Fibroblast of lung (primary cell): ENCODE measurements around the gene GPX5. TPM values are rescaled to one million over a fixed set of nuclear protein-coding genes. Genes with fewer than 3 reads are reported as not detected.

Experiments used
- DNase-seq, 2 donors: peaks; one replicate each; pipeline versions ENCODE4 v3.0.0 to v3.0.0-alpha.2; 2010; ENCODE audit warnings: low read depth in 2 of 2
- H2AFZ ChIP-seq: 2 replicates; pipeline ENCODE4 v1.5.1; 2012; ENCODE audit warnings: low read length, control low read depth, inconsistent platforms
- H3K27ac ChIP-seq: 2 replicates; pipeline ENCODE4 v1.5.1; 2011; ENCODE audit warnings: low read length, control low read depth; ENCODE audit not compliant: insufficient read depth
- H3K27me3 ChIP-seq: 2 replicates; pipeline ENCODE4 v1.5.1; 2011; ENCODE audit warnings: mild to moderate bottlenecking, low read length; ENCODE audit not compliant: control insufficient read depth, insufficient read depth
- H3K36me3 ChIP-seq: 2 replicates; pipeline ENCODE4 v1.5.1; 2011; ENCODE audit warnings: low read length; ENCODE audit not compliant: control insufficient read depth, insufficient read depth
- H3K4me1 ChIP-seq: 2 replicates; pipeline ENCODE4 v1.5.1; 2011; ENCODE audit warnings: low read length; ENCODE audit not compliant: control insufficient read depth, insufficient read depth; ENCODE audit errors: extremely low read depth
- H3K4me2 ChIP-seq: 2 replicates; pipeline ENCODE4 v1.5.1; 2011; ENCODE audit warnings: low read length, control low read depth; ENCODE audit not compliant: insufficient read depth; ENCODE audit errors: extremely low read depth
- H3K4me3 ChIP-seq, 4 experiments: fragments of 200-600 bp in 1 of 4; sonication (generic) in 1 of 4; replicated peaks in 1 of 4; 2 replicates each; pipeline ENCODE4 v1.5.1; 2011 to 2016; ENCODE audit warnings: low read length in 4 of 4, low read depth in 3 of 4, mild to moderate bottlenecking in 3 of 4, control low read depth in 2 of 4, inconsistent platforms in 1 of 4, mixed read lengths in 1 of 4; ENCODE audit not compliant: insufficient read depth in 1 of 4; ENCODE audit errors: control extremely low read depth in 1 of 4
- H3K79me2 ChIP-seq: 2 replicates; pipeline ENCODE4 v1.5.1; 2012; ENCODE audit warnings: mild to moderate bottlenecking, low read length, inconsistent platforms; ENCODE audit not compliant: control insufficient read depth, insufficient read depth
- H3K9ac ChIP-seq: 2 replicates; pipeline ENCODE4 v1.5.1; 2011; ENCODE audit warnings: mild to moderate bottlenecking, low read length, control low read depth; ENCODE audit not compliant: insufficient read depth
- H3K9me3 ChIP-seq: 2 replicates; pipeline ENCODE4 v1.5.1; 2012; ENCODE audit warnings: low read depth, low read length; ENCODE audit not compliant: control insufficient read depth, insufficient read depth
- H4K20me1 ChIP-seq: 2 replicates; pipeline ENCODE4 v1.5.1; 2011; ENCODE audit warnings: low read length; ENCODE audit not compliant: control insufficient read depth, insufficient read depth; ENCODE audit errors: extremely low read depth
- CTCF ChIP-seq, 2 donors: IDR thresholded peaks in 1 of 2; conservative IDR thresholded peaks in 1 of 2; 1 replicate in 1 of 2; 2 replicates in 1 of 2; pipeline ENCODE4 v1.5.1; 2011 to 2012; ENCODE audit warnings: low read length in 2 of 2, control low read depth in 1 of 2, inconsistent platforms in 1 of 2, low read depth in 1 of 2, mild to moderate bottlenecking in 1 of 2
- EZH2 ChIP-seq: IDR thresholded peaks from 2 replicates; pipeline ENCODE4 v1.5.1; 2012; ENCODE audit warnings: low read length, control low read depth, mild to moderate bottlenecking; ENCODE audit errors: missing control alignments
- polyA plus RNA-seq, 2 donors: library from polyadenylated mRNA; depleted of rRNA in 1 of 2; stranded (reverse) in 1 of 2; unstranded in 1 of 2; fragments of >200 nt; gene quantifications; 2 replicates each; pipeline ENCODE4 v1.2.1, GENCODE V29; 2011 to 2012; ENCODE audit warnings: missing spikeins in 1 of 2
- total RNA-seq: library from RNA; depleted of rRNA; stranded (reverse); fragments of >200 nt; gene quantifications from 2 replicates; pipeline ENCODE4 v1.2.1, GENCODE V29; 2014

GPX5 gene
- total and polyA plus RNA-seq, 2 donors (not counting 1 experiment from before 2014, with no cell fraction given): not detected

- Histone ChIP-seq H3K9me3 (no peaks in the 10 kb centered on the region), H2AFZ (no peak overlapping the region), H4K20me1 (no peaks in the 10 kb centered on the region), H3K4me3 (no peak overlapping the region), H3K4me2 (no peak overlapping the region), H3K27me3 (no peaks in the 10 kb centered on the region), H3K27ac (no peak overlapping the region), H3K4me1 (no peaks in the 10 kb centered on the region), H3K9ac (no peak overlapping the region), H3K36me3 (no peaks in the 10 kb centered on the region), H3K79me2 (no peaks in the 10 kb centered on the region)
- no peak for DNase-seq
- TF ChIP-seq EZH2: no peak
- no peak for TF ChIP-seq CTCF (conservative IDR thresholded peaks at IDR 0.05 in 1 of 2, IDR thresholded peaks at IDR 0.05 in 1 of 2; ENCODE audit: low read depth in 1 of 2, low read length in 2 of 2)
These were observed 40.3 kb downstream of the GPX5 start for GRCh38 chr6:28565823-28566526.

DNA sequence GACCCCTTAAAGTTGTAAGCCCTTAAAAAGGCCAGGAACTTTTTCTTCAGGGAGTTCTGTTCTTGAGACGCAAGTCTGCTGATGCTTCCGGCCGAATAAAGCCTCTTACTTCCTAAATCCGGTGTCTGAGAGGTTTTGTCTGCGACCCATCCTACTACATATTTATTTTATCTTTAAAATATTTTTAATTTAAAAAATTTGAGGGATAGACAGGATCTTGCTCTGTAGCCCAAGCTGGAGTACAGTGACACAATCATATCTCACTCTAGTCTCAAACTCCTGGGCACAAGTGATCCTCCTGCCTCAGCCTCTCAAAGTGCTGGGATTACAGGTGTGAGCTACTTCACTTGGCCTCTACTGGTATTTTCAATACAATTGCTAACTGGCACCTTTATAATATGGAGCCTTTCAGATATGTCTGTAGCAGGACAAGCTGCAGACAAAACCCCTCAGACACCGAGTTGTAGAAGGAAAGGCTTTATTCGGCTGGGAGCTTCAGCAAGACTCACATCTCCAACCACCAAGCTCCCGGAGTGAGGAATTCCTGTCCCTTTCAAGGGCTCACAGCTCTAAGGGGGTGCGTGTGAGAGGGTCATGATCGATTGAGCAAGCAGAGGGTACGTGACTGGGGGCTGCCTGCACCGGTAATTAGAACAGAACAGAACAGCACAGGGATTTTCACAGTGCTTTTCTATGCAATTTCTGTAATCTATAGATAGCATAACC lies 41.0 kb downstream of the GPX5 start:
- Histone ChIP-seq H3K36me3 (no peaks in the 10 kb centered on the region), H3K27me3 (no peaks in the 10 kb centered on the region), H3K9ac (no peak overlapping the region), H2AFZ (no peak overlapping the region), H3K79me2 (no peaks in the 10 kb centered on the region), H4K20me1 (no peaks in the 10 kb centered on the region), H3K27ac (no peak overlapping the region), H3K4me3 (no peak overlapping the region), H3K9me3 (no peaks in the 10 kb centered on the region), H3K4me2 (no peak overlapping the region), H3K4me1 (no peaks in the 10 kb centered on the region)
- DNase-seq: no peak
- TF ChIP-seq CTCF (conservative IDR thresholded peaks at IDR 0.05 in 1 of 2, IDR thresholded peaks at IDR 0.05 in 1 of 2; ENCODE audit: low read depth in 1 of 2, low read length in 2 of 2) (no peak), EZH2 (no peak)

DNA sequence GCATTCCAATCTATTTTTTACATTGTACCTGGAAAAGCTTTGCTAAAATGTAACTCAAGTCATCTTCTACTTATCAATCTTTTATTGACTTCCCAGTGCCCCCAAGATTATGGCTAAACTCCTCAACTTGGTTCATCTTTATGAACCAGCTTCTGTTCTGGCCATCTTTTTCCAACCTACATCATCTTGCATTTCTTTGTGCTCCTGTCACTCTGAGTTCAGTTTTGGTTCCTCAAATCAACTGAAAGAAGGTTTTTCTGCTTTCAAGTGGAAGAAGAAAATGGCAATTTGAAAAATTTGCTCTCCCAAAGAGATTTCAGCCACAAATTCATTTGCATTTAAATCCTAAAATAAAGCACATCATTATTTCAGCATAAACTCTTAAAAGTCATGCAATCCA lies 41.8 kb downstream of the GPX5 start:
- Histone ChIP-seq H4K20me1 (no peaks in the 10 kb centered on the region), H3K4me1 (no peaks in the 10 kb centered on the region), H3K36me3 (no peaks in the 10 kb centered on the region), H3K9me3 (no peaks in the 10 kb centered on the region), H3K79me2 (no peaks in the 10 kb centered on the region), H3K27me3 (no peaks in the 10 kb centered on the region), H3K4me3 (no peak overlapping the region), H3K9ac (no peak overlapping the region), H2AFZ (no peak overlapping the region), H3K4me2 (no peak overlapping the region), H3K27ac (no peak overlapping the region)
- TF ChIP-seq CTCF (conservative IDR thresholded peaks at IDR 0.05 in 1 of 2, IDR thresholded peaks at IDR 0.05 in 1 of 2; ENCODE audit: low read depth in 1 of 2, low read length in 2 of 2) (no peak), EZH2 (no peak)
- DNase-seq: no peak
